ENCODE data around the gene TMEM92.
"Not testable (repeated sequence)": the region's sequence is repeated elsewhere in the genome, so short reads cannot be mapped to it uniquely, and the experiment has no call there.

TMEM92 gene

GRCh38 chr17:50316016-50316587, 41.8 kb downstream of the TMEM92 start:
- in situ Hi-C loops (cut with MboI; ENCODE audit: low pct_unique_long_range_greater_than_20kb, low sequenced_read_pairs) = no loop called here

GRCh38 chr17:50316660-50317059, 42.4 kb downstream of the TMEM92 start:
- DNase-seq; in situ Hi-C loops (cut with MboI; ENCODE audit: low pct_unique_long_range_greater_than_20kb, low sequenced_read_pairs): not testable (repeated sequence)

More at GRCh38 chr17:50316016-50316587, 41.8 kb downstream of the TMEM92 start:
- DNase-seq = no peak

- in situ Hi-C loops (cut with MboI; ENCODE audit: low pct_unique_long_range_greater_than_20kb, low sequenced_read_pairs) = no loop called here
- DNase-seq = no peak
Observed at GRCh38 chr17:50317121-50317520, 42.9 kb downstream of the TMEM92 start.

- no peak for DNase-seq
- in situ Hi-C loops (cut with MboI; ENCODE audit: low pct_unique_long_range_greater_than_20kb, low sequenced_read_pairs) = no loop called here
Observed at GRCh38 chr17:50318501-50319285, 44.4 kb downstream of the TMEM92 start.

- in situ Hi-C loops (cut with MboI; ENCODE audit: low pct_unique_long_range_greater_than_20kb, low sequenced_read_pairs) = no loop called here
- no peak for DNase-seq
Observed at GRCh38 chr17:50319306-50320004, 45.2 kb downstream of the TMEM92 start.

- no peak for DNase-seq
- in situ Hi-C loops (cut with MboI; ENCODE audit: low pct_unique_long_range_greater_than_20kb, low sequenced_read_pairs) = no loop called here
Observed at GRCh38 chr17:50322271-50322670, 48.0 kb downstream of the TMEM92 start.

- in situ Hi-C loops (cut with MboI; ENCODE audit: low pct_unique_long_range_greater_than_20kb, low sequenced_read_pairs) = no loop called here
- DNase-seq = no peak
Observed at GRCh38 chr17:50323060-50323459, 48.8 kb downstream of the TMEM92 start.

GRCh38 chr17:50325906-50326305, 51.6 kb downstream of the TMEM92 start:
- no peak for DNase-seq
- in situ Hi-C loops (cut with MboI; ENCODE audit: low pct_unique_long_range_greater_than_20kb, low sequenced_read_pairs) = no loop called here

- in situ Hi-C loops (cut with MboI; ENCODE audit: low pct_unique_long_range_greater_than_20kb, low sequenced_read_pairs) = no loop called here
- no peak for DNase-seq
Observed at GRCh38 chr17:50326831-50327364, 52.6 kb downstream of the TMEM92 start.

- DNase-seq = no peak
- in situ Hi-C loops (cut with MboI; ENCODE audit: low pct_unique_long_range_greater_than_20kb, low sequenced_read_pairs) = no loop called here
Observed at GRCh38 chr17:50328363-50329325, 54.4 kb downstream of the TMEM92 start.

GRCh38 chr17:50329716-50330115, 55.5 kb downstream of the TMEM92 start:
- DNase-seq = no peak
- in situ Hi-C loops (cut with MboI; ENCODE audit: low pct_unique_long_range_greater_than_20kb, low sequenced_read_pairs) = no loop called here

- in situ Hi-C loops (cut with MboI; ENCODE audit: low pct_unique_long_range_greater_than_20kb, low sequenced_read_pairs) = no loop called here
- no peak for DNase-seq
Observed at GRCh38 chr17:50330151-50330775, 56.0 kb downstream of the TMEM92 start.
